ENCODE measurements around the gene TRMT5.

GRCh38 chr14:60971271-60971670, 9.6 kb downstream of the TRMT5 start:
- TF ChIP-seq, protein P1, sequence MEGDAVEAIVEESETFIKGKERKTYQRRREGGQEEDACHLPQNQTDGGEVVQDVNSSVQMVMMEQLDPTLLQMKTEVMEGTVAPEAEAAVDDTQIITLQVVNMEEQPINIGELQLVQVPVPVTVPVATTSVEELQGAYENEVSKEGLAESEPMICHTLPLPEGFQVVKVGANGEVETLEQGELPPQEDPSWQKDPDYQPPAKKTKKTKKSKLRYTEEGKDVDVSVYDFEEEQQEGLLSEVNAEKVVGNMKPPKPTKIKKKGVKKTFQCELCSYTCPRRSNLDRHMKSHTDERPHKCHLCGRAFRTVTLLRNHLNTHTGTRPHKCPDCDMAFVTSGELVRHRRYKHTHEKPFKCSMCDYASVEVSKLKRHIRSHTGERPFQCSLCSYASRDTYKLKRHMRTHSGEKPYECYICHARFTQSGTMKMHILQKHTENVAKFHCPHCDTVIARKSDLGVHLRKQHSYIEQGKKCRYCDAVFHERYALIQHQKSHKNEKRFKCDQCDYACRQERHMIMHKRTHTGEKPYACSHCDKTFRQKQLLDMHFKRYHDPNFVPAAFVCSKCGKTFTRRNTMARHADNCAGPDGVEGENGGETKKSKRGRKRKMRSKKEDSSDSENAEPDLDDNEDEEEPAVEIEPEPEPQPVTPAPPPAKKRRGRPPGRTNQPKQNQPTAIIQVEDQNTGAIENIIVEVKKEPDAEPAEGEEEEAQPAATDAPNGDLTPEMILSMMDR (IDR thresholded peaks at IDR 0.05 in 8 of 11, conservative IDR thresholded peaks at IDR 0.05 in 3 of 11) = no peak
- TF ChIP-seq POLR2A (IDR thresholded peaks at IDR 0.05) = no peak
